GM19438 (cell line): ENCODE data around the gene EMID1.

Experiments used
- ATAC-seq: cut with Tn5 transposase; IDR thresholded peaks from one replicate; pipeline ENCODE4 v1.9.1; 2021; ENCODE audit warnings: low read depth; ENCODE audit not compliant: unreplicated experiment

EMID1 gene

DNA sequence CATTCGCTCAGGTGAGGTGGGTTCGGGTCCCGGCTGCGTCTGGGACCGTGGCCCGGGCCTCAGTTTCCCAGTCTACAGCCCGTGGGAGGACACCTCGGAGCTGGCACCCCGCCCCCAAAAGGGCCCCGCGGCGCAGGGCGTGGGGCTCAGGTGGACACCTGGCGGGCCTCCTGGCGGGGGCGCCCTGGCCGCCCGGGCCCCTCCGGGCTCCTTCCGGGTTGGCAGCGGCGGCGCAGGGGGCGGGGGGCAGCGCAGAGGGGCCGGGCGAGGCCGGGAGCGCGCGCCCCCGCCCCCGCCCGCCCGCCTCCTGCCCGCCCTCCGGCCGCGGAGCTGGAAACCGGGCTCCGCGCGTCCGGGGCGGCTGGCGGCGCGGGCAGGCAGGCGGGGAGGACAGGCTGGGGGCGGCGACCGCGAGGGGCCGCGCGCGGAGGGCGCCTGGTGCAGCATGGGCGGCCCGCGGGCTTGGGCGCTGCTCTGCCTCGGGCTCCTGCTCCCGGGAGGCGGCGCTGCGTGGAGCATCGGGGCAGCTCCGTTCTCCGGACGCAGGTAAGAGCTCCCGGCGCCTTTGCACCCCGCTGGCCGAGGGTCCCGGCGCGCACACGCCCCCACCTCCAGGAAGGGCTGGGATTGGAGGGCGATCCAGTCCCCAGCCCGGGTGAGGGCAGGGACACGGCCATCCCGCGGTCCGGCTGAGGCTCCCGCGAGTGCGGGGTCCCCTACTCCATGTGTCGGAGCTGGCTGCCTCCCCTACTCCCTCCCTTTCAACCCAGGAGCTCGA is at the start of gene EMID1:
EMID1 (plus strand) TSS at position 303 of the 778 bp plus-strand sequence; CDS start at position 446, 143 bp downstream.
- no peak for ATAC-seq

DNA sequence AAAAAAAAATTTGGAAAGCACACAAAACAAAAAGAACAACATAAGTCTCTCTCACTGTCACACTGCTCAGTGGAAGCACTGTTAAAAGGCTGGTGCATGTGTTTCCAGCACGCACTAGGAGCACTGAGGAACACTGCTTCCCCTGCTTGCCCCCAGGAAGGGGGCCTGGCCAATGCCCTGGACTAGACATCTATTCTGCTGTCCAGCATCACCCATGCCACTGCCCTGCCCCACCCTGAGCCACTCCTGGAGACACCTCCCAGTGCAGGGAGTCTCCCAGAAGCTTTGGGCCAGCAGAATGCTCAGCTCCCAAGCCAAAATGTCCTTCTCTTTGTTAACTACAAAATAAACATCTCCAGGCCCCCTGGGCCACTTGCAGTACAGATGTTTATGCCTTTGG is 49.7 kb upstream of the EMID1 start:
- no peak for ATAC-seq

DNA sequence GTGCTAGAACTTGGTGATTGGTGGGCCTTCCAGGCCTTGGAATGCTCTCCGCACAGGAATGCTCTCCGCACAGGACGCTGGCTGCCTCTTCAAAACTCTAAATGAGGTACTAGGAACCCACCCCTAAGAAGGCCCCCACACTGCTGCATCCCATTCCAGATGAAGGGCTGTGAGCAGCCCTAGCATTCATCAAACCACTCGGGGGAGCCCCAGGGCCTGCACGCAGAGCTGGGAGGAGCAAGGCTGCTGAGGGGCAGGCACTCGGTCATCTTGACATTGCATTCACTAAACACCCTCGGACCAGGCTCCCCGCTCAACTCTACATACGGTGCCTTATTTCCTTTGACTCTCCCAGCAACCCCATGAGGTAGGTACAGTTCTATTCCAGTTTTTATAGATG is 49.2 kb upstream of the EMID1 start:
- peak; percentile 62 for ATAC-seq

DNA sequence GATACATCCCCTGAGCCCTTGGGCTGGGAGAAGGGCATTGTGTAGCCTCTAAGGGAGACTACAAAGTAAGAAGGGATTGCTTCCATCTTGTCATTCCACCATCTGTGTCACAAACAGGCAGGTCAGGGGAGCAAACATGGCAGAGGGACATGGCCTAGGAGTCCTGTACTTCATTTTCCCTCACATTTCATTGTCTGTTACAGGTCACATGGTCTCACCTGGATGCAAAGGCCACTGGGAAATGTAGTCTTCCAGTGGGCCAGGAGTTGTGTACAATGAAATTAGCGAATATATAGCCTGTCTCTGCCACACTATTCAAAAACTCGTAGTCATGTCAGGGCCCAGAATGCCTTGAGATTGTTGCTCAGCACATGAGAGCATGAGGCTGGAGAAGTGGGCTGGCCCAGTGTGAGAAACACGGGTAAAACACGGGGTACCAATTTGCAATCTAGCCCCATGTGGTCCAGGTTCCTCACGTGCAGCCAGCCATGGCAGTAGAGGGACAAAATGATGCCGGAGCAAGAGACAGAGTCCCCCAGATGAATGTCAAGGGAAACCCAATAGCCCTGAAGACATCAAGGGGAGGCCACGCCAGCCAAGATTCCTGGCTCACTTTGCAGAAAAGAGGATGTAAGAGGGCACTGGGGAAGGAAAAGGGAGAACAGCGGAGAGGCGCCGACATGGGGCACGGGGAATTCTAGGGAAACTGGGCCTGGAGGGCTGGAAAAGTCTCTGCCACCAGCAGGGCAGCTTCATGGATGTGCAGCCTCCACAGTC is 47.7 kb upstream of the EMID1 start:
- no peak for ATAC-seq

DNA sequence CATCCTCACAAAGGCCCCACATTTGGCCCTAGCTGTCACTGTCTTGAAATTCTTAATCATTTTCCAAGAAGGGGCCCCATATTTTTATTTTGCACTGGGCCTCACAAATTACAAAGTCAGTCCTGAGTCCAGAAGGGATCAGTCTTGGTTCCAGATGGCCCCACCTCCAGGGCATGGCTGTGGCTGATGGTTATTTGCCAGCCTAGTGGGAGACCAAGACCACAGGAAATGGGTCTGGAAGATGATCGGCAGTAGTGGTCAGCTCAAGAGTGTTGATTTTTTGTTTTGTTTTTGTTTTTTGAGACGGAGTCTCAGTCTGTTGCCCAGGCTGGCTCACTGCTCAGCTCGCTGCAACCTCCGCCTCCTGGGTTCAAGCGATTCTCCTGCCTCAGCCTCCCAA is 47.1 kb upstream of the EMID1 start:
- ATAC-seq: no peak

DNA sequence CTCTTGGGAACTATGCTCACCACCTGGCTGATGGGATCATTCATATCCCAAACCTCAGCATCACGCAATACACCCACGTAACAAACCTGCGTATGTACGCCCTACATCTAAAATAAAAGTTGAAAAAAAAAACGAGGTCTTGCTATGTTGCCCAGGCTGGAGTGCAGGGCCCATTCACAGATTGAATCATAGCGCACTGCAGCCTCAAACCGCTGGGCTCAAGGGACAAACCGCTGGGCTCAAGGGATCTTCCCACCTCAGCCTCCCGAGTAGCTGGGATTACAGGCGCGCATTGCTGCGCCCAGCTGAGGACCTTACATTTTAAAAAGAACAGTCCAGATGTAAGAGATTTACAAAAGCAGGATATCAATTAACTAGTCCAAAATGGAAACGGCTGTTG is 41.9 kb upstream of the EMID1 start:
- no peak for ATAC-seq

DNA sequence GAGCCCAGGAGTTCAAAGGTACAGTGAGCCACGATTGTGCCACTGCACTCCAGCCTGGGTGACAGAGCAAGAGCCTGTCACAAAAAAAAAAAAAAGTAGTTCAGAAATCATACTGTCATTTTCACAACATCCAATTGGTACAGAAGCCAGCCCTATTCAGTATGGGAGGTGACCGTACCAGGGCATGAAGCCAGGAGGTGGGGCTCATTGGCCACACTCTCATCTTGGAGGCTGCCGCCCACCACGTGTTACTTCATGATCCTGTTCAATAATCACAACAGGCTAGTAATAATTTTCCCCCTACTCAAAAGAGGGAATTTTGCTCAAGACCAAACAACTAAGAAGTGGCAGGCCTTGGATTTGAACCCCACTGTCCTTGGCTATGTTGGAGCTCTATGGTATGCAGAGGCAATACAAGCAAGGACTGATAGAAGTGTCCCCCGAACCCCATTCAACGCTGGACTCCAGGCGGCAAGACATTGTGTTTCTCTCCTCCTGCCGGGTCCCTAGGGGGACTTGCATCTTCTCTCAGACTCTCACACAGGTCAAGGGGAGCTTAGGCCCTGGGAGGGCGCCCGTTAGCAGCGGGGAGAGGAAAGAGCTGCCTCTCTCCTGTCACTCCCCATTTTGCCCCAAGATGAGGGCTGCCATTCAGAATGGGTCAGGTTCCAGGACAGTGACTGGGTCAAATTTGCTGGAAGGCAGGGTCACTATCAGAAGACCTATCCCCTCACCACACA is 40.2 kb upstream of the EMID1 start:
- ATAC-seq: no peak

DNA sequence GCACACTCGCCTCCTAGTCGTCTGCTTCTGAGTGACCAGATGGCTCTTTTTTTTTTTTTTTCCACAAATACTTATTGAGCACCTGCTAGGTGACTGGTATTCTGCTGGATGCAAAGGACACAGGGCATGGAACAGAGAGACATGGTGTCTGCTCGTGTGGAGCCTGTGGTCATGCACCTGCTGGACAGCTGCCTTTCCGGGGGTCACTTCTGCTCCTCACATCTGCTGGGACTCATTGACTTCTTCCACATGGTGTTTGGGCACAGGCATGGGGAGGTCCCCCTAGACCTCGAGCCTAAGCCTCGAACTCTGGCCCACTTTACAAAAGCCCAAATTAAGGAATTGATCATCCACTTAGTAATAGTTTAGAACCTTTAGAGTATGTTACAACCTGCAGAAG is 39.5 kb upstream of the EMID1 start:
- ATAC-seq: no peak

DNA sequence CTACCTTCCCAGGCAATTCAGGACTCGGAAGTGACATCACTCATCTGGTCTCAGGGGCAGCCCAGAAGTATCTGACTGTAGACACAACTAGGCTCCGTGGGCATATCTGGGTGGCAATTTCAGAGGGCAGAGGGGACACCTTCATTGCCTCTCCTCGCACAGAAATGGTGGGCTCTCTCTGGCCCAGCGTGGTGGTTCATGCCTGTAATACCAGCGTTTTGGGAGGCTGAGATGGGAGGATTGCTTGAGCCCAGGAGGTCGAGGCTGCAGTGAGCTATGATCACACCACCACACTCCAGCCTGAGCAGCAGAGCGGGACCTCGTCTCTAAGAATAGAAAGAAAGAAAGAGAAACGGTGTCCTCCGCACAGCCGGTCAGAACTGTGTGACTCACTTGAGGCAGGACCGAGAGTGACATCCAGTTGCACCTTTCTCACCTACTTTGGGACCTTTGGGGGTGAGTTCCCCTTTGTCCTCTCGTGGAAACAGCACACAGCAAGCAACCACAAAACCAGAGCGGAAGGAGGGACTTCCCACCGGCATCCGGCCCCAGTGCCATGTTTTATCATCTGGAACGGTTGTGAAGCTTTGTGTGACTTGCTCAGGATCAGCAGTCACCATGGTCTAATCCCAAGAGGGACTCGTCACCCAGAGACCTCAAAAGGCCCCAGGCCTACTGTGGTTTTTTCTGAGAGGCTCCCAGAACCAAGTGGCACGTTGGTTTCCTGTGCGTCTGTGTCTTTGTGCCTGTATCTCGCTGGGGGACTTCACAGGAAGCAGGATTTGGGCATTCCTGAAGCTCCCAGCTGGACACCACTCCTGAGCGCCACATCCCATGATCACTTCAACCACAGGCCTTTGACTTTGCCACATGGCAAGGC is 38.4 kb upstream of the EMID1 start:
- ATAC-seq: peak; percentile 93

DNA sequence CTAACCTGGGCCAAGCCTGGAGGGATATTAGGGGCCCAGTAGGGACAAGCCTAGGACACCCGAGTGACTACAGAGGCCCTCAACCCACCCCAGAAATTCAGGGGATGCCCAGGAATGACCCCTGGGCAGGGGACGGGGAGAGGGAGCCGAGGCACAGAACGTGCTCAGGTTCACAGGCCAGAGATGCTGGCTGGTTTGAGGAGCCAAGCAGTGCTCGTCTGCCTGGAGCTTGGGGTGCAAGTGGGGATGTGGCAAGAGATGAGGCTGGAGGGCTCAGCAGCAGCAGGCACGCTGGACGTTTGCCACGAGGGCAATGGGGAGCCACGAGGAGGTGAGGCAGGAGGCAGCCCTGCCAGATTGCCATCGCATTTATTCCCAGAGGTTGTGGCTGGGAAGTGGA is 34.0 kb upstream of the EMID1 start:
- no peak for ATAC-seq

DNA sequence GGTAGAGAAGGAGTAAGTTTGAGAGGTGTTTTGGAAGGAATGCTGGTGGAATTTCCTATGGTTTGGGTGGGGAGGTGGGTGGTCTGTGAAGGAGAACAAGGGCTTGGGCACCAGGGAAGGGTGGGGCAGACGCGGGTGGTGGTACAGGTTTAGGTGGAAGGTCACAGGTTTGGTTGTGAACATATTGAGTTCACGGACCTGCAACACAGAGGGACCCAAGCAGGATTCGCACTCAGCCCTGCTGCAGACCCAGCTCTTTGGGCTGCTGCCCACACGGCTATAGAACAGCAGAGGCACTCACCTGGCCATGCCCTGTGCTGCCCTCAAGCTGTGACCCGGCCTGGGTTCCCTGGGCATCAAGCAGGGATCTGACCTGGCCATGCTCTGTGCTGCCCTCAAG is 33.5 kb upstream of the EMID1 start:
- no peak for ATAC-seq

DNA sequence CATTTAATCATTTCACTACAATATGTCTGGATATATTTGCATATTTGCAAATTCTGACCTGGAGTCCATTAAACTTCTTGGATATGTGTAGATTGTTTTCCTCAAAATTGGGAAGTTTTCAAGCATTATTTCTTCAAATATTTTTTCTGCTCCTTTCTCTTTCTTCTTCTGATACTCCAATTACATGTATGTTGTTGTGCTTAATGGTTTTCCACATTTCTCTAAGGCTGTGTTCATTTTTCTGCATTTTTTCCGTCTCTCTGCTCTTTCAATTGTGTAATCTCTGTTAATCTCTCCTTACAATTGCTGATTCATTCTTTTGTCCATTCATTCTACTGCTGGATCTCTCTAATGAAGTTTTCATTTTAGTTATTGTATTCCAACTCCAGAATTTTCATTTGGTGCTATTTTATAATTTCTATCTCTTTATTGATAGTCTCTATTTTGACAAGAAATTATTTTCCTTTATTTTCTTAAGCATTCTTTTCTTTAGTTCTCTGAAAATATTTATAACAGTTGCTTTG is 30.3 kb upstream of the EMID1 start:
- ATAC-seq: no peak

DNA sequence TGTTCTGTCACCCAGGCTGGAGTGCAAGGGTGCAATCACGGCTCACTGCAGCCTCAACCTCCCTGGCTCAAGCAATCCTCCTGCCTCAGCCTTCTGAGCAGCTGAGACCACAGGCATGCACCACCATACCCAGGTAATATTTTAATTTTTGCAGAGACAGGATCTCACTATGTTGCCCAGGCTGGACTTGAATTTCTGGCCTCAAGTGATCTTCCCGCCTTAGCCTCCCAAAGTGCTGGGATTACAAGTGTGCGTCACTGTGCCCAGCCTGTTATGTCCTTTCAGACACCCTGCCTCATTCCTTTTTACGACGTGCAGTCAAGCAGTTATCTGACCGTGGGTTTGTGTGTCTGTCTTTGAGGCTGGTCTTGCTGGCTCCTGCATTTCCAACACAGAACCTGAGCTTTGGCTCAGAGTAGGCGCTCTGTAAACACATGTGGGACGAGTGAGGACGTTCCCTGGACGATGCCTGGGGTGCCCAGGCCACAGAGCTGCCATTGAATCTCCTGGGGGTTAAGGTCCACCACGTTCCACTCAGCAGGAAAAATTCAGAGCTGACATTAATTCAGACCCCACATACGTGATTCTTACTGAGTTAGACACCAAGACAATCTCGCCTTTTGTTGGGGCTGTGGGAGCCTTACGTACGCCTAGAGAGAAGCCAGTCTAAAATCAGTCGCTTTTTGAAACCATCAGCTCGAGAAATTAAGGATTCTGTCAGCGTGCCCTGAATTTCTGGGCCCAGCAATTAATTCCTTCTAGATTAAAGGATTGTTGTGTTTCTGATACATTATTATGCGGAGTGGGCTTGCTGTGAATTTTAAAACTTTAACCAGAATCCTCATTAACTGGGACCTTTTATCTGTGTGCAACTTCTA is 21.5 kb upstream of the EMID1 start:
- ATAC-seq: no peak

DNA sequence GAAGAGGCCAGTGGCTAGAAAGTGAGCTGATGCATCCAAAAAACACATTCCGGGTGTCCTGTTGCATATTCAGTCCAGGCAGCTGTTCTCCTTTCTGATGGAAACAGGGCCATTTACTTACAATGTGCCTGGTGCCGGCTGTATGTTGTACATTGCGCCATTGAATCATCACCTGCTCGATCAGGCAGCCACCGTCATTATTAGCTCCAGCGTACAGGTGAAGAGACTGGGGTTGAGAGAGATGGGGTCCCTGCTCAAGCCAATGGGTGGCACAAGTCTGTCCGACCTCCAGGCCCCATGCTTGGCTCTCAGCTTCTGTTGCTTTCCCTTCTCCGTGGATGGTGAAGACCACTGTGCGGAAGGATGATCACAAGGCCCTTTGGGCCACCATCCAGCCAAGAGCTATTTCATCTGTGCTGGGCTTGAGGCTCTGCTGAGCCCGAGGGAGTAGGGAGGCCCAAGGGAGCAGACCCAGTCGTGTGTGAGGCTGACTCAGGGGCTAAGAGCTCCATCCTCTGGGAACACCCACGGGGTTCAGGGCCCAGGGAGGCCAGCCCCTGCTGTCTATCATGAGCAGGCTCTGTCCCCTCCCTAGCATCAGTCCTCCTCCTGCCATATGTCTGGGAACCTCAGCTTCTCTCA is 20.7 kb upstream of the EMID1 start:
- ATAC-seq: no peak

DNA sequence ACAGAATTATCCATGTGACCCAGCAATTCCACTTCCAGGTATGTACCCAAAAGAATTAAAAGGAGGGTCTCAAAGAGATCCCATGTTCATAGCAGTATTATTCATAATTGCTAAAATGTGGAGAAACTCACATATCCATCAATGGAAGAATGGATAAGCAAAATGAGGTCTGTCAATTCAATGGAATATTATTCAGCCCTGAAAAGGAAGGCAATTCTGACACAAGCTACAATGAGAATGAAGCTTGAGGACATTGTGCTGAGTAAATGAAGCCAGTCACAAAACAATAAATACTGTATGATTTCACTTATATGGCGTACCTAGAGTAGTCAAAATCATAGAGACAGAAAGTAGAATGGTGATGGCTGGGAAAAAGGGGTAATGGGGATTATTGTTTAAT is 19.4 kb upstream of the EMID1 start:
- no peak for ATAC-seq

DNA sequence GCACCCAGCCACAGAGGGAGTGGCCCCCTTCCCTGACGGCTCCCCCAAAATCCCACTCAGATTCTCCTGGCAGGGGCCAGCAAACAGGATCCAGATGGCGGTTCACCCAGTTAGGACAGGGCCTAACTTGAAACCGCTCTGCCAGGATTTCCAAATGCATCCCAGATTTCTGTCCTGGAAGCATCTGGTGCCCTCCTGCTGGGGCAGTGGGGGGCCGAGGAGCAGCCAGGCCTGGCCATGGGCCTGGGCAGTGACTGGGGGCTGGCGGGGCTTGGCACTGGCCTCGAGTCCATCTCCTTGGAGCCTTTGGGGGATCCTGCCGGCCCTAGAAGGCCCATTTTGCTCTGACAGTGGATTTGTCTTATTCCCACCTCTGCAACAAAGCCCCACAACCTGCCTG is 17.9 kb upstream of the EMID1 start:
- no peak for ATAC-seq

DNA sequence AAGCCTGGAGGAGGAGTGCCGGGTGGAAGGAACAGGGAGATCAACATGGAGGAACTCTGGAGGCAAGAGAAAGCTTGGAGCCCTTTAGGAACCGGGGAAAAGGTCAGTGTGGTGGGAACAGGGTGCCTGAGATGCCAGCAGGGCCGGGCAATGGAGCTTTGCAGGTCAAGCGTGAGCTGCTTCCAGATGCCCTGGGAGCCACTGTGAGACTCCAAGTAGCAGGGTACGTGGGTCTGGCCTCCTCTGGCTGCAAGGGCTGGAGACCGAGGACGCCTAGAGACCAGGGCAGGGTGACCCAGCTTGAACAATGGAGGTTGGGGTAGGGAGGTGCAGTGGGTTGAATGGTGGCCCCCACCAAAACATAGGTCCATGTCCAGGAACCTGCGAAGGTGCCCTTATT is 15.6 kb upstream of the EMID1 start:
- ATAC-seq: no peak

DNA sequence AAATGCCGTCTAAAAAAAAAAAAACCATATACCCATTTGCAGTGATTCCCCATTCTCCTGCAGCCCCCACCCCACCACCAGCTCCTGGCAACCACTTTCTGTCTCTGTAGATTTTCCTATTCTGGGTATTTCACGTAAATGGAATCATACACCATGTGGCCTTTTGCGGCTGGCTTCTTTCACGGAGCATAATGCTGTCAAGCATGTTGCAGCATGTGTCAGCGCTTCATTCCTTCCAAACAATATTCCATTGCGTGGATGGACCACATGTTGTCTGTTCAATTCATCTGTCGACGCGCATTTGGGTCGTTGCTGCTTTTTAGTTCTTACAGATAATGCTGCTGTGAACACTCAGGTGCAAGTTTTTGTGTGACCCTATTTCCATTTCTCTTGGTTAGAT is 14.8 kb upstream of the EMID1 start:
- ATAC-seq: no peak

DNA sequence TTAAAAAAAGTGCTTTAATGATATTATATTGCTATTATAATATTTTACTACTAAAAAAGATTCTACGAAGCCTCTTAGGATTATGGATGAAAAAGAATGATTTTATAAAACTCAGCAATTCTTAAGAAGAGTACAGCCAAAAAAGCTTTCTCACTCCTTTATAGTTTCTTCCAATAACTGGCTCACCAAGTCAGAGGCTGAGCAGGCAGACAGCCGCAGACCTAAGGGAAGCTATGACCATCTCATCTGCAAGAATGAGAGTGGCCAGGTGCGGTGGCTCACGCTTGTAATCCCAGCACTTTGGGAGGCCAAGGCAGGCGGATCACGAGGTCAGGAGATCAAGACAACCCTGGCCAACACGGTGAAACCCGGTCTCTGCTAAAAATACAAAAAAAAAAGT is 12.7 kb upstream of the EMID1 start:
- no peak for ATAC-seq
